AG09309 (cell line): ENCODE measurements around the gene PAPSS2.
A peak's percentile ranks its signal among the peaks of the same experiment; 100 is the strongest.
"Not testable (repeated sequence)": the region's sequence is repeated elsewhere in the genome, so short reads cannot be mapped to it uniquely, and the experiment has no call there.

Experiments
- DNase-seq: peaks from one replicate; pipeline ENCODE4 v3.0.0-alpha.2; 2010; ENCODE audit warnings: low read depth
- H3K4me3 ChIP-seq: 2 replicates; pipeline ENCODE4 v1.5.1; 2011; ENCODE audit warnings: mild to moderate bottlenecking, low read depth, low read length, moderate library complexity; ENCODE audit not compliant: control insufficient read depth
- CTCF ChIP-seq: IDR thresholded peaks from 2 replicates; pipeline ENCODE4 v1.5.1; 2011; ENCODE audit warnings: mild to moderate bottlenecking, low read depth, low read length, inconsistent platforms; ENCODE audit not compliant: insufficient read depth, control insufficient read depth; ENCODE audit errors: missing control alignments

The PAPSS2 gene

GRCh38 chr10:87619705-87620104 lies 40.0 kb upstream of the PAPSS2 start:
- no peak overlapping the region for H3K4me3 ChIP-seq
- no peak for TF ChIP-seq CTCF
- DNase-seq, result peak; percentile 18

GRCh38 chr10:87621440-87621839 lies 38.2 kb upstream of the PAPSS2 start:
- not testable (repeated sequence) for DNase-seq

GRCh38 chr10:87622314-87623004 lies 37.2 kb upstream of the PAPSS2 start:
- no peak overlapping the region for H3K4me3 ChIP-seq
- DNase-seq, result no peak
- peak; percentile 2 for TF ChIP-seq CTCF

More at GRCh38 chr10:87621440-87621839, 38.2 kb upstream of the PAPSS2 start:
- H3K4me3 ChIP-seq, result not testable (repeated sequence)

- H3K4me3 ChIP-seq, result no peak overlapping the region
- no peak for DNase-seq
- TF ChIP-seq CTCF, result no peak
These were observed 36.5 kb upstream of the PAPSS2 start for GRCh38 chr10:87623191-87623590.

GRCh38 chr10:87625661-87626060 lies 34.0 kb upstream of the PAPSS2 start:
- DNase-seq, result no peak
- H3K4me3 ChIP-seq, result no peak overlapping the region
- no peak for TF ChIP-seq CTCF

GRCh38 chr10:87626422-87626892 lies 33.2 kb upstream of the PAPSS2 start:
- no peak overlapping the region for H3K4me3 ChIP-seq
- no peak for DNase-seq
- no peak for TF ChIP-seq CTCF

GRCh38 chr10:87630171-87630570 lies 29.5 kb upstream of the PAPSS2 start:
- H3K4me3 ChIP-seq, result no peak overlapping the region
- TF ChIP-seq CTCF, result no peak
- DNase-seq, result no peak
